Brain pericyte (primary cell): ENCODE results near the gene CCDC92.
"Not testable (repeated sequence)": the region's sequence is repeated elsewhere in the genome, so short reads cannot be mapped to it uniquely, and the experiment has no call there.

ENCODE experiments used
- DNase-seq: peaks from one replicate; pipeline ENCODE4 v3.0.0-alpha.2; 2012; ENCODE audit warnings: low read depth, low spot score

Gene CCDC92

DNA sequence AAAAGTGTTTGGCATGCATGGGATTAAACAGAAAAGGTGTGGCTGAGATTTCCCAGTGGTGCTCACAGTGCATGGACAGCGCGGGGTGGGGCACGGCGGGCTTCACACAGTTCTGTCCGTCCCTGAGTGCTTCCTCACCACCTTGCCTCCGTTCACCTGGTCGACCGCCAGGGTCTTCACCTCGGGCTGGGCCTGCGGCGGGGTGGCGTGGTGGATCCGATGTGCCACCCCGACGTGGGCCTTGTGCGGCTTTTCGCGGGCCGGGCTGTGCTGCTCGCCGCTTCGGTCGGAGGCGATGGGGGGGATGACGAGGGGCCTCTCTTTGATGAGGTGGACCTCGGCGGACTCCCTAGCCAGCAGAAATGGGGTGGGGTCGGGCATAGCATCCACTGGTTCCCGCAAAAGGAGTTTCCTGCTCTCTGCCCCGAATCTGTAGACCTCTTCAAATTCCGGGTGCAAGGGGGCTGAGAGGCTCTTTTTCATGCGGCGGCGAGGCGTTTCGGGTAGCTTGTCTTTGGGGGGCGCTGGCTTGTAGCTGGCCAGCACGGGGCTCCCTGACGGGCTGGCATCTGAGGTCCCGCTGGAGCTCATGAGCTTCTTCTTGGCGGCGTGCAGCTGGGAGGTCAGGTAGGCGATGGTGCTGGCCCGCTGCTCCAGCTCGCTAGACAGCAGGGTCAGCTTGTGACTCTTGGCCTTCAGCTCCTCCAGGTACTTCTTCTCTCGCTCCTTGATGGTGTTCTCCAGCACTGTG, 35.5 kb downstream of the CCDC92 start:
- DNase-seq: no peak

DNA sequence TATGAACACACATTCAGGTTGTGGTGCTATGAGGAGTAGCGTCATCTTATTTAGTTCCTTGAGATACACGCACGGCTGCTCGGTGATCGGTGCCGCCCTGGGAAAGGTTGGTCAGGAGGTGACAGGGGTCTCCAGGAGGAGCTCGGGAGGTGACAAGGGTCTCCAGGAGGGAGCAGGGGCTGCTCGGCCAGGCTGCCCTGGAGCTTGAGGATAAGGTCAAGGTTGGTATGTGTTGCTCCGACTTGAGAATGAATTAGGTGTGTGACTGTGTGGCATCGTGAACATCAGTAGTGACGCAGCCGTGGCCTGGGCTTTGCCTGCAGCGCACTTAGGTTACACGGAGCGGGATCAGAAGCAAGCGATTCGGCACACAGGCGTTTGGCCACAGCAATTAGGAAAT, 36.2 kb downstream of the CCDC92 start:
- no peak for DNase-seq

DNA sequence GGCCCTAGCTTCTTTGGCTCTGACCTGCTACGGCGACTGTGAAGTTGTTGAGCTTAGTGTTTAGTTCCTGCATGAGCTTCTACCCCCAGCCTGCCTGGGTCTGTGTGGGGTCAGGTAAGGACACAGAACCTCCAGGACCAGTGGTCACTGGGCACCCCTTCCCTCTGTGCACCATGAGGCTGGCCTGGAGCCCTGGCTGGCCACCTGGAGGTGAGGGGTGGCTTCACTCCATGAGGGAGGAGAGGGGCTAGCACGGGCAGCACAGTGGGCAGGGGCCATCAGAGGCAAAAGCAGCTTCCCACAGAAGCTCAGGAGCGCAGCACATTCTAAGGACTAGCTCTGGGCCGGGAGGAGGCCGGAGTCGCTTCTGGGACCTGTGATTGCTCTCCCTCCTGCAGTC, 36.7 kb downstream of the CCDC92 start:
- no peak for DNase-seq

DNA sequence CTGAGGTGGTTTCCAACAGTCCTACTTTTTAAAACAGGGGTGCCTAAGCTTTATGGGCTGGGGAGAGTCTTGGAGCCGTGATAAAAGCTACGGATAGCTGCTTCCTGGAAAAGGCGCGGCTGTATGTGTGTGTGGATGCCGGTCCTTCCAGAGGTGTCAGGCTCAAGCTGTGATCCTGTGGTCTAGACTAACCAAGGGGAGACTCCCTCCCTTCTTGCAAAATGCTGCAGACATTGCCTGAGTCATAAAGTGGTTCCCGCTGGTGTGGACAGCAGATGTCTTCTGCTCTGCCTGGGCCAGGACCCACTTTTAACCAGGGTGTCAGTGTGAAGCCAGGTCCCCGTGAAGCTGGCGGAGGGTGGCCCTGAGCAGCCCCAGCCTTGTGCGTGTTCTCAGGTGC, 37.8 kb downstream of the CCDC92 start:
- DNase-seq: no peak

DNA sequence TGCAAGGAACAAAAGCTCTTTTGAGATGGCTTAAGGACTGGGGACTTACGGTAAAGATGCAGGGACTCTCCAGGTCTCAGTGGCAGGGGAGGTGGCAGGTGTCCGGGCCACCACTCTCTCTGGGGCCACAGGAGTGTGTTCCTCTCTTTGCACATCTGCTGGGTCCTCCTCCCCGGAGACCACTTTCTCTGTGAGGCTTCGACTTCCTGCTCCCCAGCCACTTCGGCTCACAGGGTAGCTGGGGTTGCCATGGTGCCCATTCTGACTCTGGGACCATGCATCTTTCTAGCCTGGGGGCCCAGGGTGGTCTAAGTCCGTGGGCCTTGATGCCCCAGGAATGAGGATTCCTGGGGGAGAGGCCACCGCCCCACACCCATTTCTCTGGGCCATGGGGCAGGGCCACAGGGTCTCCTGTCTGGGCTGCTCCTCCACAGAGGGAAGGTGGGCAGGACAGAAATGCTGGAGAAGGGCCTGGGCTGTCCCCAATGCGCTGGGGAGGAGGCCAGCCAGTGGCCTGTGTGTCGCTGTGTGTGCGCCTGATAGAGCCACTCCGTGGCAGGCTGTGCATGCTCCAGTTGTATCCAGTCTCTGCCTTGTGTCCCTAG, 38.5 kb downstream of the CCDC92 start:
- no peak for DNase-seq

DNA sequence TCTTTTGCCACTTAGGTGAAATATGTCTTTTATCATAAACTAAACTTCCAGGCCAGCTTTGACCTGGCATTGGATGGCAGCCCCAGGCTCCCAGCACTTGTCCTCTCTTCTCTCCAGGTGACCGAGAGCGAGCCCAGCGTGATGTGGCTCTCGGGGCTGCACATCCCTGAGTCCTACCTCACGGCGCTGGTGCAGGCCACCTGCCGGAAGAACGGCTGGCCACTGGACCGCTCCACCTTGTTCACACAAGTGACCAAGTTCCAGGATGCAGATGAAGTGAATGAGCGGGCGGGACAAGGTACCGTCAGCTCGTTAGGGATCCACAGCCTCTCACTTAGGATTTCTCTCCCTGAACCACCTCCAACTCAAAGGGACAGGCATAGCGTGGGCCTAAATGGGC, 39.4 kb downstream of the CCDC92 start:
- DNase-seq: no peak

DNA sequence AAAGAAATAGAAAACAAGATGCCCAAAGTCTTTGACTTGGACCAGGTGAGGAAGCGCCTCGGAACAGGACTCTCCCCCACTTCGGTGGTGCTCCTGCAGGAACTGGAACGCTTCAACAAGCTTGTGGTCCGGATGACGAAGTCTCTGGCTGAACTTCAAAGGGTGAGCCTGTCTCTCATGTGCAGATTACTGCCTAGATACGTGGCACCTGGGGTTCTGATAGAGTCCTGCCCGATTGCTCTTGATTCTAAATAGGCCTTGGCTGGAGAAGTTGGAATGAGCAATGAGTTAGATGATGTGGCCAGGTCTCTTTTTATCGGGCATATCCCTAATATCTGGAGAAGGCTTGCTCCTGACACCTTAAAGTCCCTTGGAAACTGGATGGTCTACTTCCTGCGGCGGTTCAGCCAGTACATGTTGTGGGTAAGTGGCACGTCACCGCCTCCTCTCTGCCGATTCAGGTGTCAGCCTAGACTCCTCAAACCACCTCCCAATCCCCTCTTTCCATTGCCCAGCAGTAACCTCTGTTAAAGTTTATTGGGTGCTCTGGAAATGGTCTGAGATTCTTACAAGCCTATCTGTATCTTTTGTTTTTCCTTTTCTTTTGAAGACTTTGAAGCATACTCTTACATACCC, 40.8 kb downstream of the CCDC92 start:
- no peak for DNase-seq

DNA sequence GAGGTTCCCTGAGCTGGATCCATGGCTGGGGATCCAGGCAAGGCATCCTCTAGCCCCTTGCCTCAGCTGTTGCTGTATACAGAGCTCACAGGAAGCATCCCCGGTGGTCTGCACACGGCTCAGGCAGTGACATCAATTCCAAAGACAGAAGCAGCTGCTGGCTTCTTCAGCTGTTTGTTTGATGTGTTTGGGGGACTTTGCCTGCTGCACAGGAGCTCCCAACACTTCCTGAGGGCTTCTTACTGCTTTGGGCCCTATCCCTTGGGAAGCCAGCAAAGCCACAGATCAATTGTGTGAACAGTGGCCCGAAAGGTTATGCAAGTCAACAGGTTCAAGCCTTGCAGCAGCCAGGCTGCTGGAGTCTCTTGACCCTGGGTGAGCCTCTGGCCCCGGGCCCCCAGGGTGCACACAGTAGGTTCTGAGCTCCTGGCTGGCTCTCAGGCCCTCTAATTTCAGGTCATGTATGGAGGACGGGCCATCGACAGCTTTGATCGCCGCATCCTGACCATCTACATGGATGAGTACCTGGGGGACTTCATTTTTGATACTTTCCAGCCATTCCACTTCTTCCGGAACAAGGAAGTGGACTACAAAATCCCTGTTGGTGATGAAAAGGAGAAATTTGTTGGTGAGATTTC, 42.6 kb downstream of the CCDC92 start:
- no peak for DNase-seq

DNA sequence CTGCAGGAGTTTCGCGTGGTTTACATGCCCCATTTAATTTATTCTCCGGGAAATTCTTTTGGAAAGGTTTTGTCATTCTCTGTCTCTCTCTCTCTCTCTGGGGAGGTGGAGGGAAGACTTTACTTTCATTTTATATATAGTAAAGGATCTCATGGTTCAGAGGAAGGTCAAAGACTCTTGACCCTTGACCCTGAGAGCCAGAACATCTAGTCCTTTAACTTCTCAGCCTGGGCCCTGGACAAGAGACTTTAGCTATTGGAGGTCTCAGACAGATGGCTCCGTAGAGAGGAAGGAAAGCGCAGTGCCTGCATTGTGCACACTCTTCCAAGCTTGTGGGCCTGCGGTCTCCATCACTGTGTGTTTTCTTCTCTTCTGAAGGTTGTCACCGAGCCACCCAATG, 43.7 kb downstream of the CCDC92 start:
- no peak for DNase-seq

DNA sequence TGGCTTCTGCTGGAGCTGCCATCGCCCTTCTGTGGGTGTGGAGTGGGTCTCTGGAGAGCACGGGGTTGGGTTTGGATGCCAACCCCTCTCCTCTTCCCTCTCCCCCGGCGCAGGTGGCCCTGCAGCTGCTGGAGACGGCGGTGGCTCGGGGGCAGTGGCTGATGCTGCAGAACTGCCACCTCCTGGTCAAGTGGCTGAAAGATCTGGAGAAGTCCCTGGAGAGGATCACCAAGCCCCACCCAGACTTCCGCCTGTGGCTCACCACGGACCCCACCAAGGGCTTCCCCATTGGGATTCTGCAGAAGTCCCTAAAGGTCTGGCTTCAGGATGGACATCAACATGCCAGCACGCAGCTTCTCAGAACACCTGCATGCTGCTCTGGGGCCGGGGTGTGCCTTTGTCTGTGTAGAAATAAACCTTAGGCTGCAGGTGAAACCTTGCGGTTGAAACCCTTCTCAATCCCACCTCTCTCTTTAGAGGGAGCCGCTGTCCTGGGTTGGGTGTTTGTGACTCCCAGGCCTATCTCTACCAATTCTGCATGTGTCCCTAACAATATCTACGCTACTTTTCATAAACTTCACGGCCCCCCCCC, 44.3 kb downstream of the CCDC92 start:
- no peak for DNase-seq

DNA sequence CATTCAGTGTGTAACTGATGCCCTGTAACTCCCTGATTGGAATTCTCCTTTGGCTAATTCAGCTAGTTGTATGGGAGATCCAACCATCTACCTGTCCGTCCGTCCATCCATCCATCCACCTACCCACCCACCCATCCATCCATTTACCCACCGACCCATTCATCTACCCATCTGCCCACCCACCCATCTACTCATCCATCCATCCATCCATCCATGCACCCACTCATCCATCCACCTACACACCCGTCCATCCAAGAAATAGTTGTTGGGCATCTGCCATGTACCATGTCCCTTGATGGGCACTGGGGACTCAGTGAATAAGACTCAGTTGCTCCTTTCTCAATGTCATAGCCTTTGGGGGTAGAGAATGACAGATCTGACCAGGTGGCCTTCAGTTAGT, 48.1 kb downstream of the CCDC92 start:
- no peak for DNase-seq

DNA sequence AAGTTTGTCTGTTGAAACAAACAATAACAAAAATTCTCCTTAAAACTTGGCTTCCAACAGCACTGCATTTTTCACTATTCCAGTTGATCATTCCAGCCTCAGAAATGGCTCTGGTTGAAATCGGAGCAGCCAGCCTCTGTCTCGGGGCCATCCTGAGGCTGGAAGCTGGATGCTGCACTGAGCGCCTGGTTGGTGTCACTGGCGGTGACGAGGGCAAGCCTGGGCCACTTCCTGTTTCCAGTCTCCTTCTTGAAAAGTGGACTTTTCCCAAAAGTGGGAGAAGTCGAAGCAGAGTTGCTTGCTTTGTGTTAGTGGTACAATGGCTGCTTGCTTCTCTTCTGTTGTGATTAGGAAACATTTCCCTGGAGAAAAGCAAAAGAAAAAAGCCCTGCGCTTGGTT, 48.7 kb downstream of the CCDC92 start:
- DNase-seq: no peak

DNA sequence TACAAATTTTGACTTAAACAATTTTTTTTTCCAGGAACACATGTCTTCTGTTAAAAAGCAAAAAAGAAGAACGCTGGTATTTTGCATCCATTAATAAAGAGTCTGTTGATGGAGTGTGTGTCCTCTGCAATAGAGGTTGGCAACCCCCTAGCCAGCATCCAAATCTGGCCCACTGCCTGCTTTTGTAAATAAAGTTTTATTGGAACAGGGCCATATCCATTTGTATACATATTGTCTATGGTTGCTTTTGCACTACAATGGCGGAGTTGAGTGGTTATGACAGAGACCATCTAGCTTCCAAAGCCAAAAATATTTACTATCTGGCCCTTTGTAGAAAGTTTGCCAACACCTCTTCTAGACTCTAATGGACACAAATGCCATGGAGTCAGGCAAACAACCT, 49.6 kb downstream of the CCDC92 start:
- DNase-seq: no peak

DNA sequence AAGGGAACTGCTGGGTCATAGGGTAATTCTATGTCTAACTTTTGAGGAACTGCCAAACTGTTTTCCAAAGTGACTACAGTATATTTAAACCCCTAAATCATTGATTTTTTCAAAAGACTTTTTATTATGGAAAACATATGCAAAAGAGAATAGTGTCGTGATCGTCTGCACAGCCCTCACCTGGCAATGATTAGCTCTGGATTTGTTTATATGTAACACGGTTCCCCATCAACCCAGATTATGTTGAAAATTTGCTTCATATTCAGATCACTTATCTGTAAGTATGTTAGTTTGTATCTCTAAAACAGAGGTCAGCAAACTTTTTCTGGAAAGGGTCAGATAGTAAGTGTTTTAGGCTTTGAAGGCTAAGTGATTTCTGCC, 52.7 kb downstream of the CCDC92 start:
- DNase-seq: no peak

DNA sequence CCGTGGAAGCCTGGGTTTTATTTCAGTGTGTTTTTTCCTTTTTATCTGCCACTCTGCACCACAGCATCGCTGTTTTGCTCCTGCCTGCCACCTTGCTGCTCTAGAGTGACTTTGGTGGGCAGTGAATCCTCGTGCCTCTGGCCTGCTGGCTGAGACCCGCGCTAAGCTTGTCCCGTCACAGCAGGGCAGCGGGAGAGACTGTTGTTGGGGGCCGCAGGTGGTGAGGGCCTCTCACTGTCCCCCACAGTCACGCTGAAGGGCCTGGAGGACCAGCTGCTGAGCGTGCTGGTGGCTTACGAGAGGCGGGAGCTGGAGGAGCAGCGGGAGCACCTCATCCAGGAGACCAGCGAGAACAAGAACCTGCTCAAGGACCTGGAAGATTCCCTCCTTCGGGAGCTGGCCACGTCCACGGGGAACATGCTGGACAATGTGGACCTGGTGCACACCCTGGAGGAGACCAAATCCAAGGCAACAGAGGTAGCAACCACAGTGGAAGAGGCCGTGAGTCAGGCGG, 55.2 kb downstream of the CCDC92 start:
- no peak for DNase-seq

DNA sequence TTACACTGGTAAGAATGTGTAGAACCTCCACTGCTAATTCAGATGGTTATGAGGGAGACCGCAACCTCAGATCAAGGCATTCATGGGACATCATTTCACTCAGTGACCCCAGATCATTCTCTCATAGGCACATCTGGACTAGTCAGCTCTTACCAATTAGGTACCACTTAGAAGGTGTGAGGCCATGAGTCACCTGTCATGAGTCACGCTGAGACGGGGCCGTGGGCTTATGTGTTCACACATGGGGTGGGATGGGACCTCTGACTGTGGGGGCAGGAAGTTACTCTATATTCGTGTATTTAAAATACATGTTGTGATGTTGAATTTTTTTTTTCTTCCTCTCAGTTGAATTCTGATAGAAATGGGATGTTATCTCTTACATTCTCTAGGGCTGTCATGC, 55.9 kb downstream of the CCDC92 start:
- no peak for DNase-seq

DNA sequence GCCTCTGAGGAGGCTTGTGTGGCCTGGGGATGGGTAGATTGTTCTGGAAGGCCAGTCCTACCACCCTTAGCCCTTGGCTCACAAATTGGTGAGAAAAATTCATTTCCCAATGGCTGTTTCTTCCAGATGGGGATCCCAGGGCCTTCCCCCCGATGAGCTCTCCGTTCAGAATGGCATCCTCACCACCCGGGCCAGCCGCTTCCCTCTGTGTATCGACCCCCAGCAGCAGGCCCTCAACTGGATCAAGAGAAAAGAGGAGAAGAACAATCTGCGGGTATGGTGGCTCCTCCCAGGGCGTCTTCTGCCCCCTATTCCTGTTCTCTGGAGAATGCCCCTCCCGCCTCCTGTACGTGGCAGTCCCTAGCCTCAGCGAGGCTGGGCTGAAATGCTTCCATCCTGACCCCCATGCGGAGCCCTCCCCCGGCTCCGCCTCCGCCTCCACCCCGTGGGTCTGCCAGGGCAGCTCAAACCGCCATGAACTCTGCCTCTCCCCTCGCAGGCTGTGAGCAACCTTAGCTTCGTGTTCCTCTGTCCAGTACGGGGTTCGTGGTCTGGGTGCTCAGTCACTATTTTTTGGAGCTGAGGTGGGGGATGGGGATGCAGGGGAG, 57.8 kb downstream of the CCDC92 start:
- DNase-seq: no peak

DNA sequence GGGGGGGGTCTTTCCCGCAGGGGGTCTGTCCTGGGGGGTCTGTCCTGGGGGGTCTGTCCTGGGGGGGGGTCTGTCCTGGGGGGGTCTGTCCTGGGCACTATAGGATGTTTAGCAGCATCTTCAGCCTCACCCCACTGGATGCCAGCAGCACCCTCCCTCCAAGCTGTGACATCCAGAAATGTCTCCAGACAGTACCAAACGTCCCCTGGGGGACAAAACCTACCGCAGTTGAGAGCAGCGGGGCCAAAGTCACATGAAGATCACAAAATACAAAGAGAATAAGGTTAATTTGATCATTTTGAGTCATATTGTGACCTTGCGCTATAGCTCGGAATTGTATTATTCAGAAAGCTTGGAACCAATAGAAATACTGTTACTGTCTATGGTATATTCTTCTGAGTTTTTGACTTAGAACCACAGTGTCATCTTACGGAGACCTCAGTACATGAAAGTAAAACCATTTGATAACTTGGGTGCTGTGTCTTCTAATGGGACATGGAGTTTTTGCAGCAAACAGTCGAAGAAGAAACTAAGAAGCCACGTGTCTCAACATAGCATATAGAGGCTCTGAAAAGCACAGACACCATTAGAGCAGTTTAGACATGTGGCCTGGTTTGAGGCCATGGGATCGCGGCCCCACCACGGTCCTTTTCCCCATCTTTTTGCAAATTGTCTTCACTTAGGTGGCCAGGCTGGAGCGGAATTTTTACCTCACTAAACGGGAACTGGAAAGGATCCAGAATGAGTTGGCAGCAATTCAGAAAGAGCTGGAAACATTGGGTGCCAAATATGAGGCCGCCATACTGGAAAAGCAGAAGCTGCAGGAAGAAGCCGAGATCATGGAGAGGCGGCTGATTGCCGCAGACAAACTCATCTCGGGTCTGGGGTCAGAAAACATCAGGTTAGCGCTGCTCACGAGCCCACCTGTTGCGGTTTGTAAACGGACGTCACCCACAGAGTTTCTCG, 59.9 kb downstream of the CCDC92 start:
- no peak for DNase-seq

DNA sequence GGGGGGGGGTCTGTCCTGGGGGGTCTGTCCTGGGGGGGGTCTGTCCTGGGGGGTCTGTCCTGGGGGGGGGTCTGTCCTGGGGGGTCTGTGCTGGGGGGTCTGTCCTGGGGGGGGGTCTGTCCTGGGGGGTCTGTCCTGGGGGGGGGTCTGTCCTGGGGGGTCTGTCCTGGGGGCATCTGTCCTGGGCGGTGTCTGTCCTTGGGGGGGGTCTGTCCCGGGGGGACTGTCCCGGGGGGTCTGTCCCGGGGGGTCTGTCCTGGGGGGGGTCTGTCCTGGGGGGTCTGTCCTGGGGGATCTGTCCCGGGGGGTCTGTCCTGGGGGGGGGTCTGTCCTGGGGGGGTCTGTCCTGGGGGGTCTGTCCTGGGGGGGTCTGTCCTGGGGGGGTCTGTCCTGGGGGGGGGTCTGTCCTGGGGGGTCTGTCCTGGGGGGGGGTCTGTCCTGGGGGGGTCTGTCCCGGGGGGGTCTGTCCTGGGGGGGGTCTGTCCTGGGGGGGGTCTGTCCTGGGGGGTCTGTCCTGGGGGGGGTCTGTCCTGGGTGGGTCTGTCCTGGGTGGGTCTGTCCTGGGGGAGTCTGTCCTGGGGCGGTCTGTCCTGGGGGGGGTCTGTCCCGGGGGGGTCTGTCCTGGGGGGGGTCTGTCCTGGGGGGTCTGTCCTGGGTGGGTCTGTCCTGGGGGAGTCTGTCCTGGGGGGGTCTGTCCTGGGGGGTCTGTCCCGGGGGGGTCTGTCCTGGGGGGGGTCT, 60.8 kb downstream of the CCDC92 start:
- not testable (repeated sequence) for DNase-seq

DNA sequence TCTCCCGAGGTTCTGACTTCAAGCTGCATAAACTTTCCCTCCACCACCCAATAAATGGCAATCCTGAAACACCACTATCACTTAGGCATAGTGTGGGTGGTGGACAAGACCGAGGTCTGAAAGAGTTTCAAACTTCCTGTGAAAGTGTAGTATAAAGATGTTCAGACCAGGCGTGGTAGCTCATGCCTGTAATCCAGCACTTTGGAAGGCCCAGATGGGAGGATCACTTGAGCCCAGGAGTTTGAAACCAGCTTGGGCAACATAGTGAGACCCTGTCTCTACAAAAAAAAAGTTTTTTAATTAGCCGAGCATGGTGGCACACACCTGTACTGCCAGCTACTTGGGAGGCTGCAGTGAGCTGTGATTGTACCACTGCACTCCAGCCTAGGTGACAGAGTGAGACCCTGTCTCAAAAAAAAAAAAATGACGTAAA, 61.9 kb downstream of the CCDC92 start:
- no peak for DNase-seq
